OCI-LY7 (cell line): ENCODE measurements around the gene GGNBP2. TPM values are rescaled to one million over a fixed set of nuclear protein-coding genes. Genes with fewer than 3 reads are reported as not detected.

Experiments
- BruUV-seq: library from RNA; stranded (reverse); fragments of 400-500 nt; replicated peaks from 2 replicates; lab custom pipeline; 2021; lab: Mats Ljungman, UMichigan
- CTCF ChIA-PET: fragments of 300-600 bp; sonication (Branson Sonifier 250); formaldehyde crosslinking; loops from one replicate; lab custom pipeline; 2022; ENCODE audit warnings: antibody characterized with exemption; ENCODE audit not compliant: unreplicated experiment; lab: Charles Lee
- POLR2A ChIA-PET: fragments of 300-600 bp; sonication (Branson Sonifier 250); formaldehyde crosslinking; loops from one replicate; lab custom pipeline; 2022; ENCODE audit warnings: antibody characterized with exemption; lab: Charles Lee
- DNase-seq: peaks from one replicate; pipeline ENCODE4 v3.0.0-alpha.2; 2015; ENCODE audit warnings: low spot score
- H2AFZ ChIP-seq: fragments of 200-600 bp; sonication (generic), shearing (Covaris generic); 2 replicates; pipeline ENCODE4 v1.6.1; 2014; ENCODE audit warnings: mild to moderate bottlenecking, antibody characterized with exemption, low read length, moderate library complexity
- H3K27ac ChIP-seq: fragments of 200-600 bp; sonication (generic); 2 replicates; pipeline ENCODE4 v1.5.1; 2014; ENCODE audit warnings: mixed run types, low read depth, mild to moderate bottlenecking, moderate library complexity, low read length, inconsistent platforms; ENCODE audit not compliant: poor library complexity, severe bottlenecking
- H3K36me3 ChIP-seq: fragments of 200-600 bp; sonication (generic); 2 replicates; pipeline ENCODE4 v1.6.1; 2014; ENCODE audit warnings: mild to moderate bottlenecking, antibody characterized with exemption, low read length, moderate library complexity, mixed read lengths; ENCODE audit not compliant: insufficient read depth
- H3K4me1 ChIP-seq: fragments of 200-600 bp; sonication (generic); 2 replicates; pipeline ENCODE4 v1.5.1; 2014; ENCODE audit warnings: mild to moderate bottlenecking, low read length; ENCODE audit not compliant: insufficient read depth, poor library complexity, severe bottlenecking
- H3K4me2 ChIP-seq: fragments of 200-600 bp; sonication (generic); 2 replicates; pipeline ENCODE4 v1.6.1; 2014; ENCODE audit warnings: mild to moderate bottlenecking, low read length
- H3K4me3 ChIP-seq: fragments of 200-600 bp; sonication (generic); 2 replicates; pipeline ENCODE4 v1.5.1; 2014; ENCODE audit warnings: mild to moderate bottlenecking, low read depth, low read length; ENCODE audit not compliant: poor library complexity, severe bottlenecking
- H3K79me2 ChIP-seq: fragments of 200-600 bp; sonication (generic); 2 replicates; pipeline ENCODE4 v1.6.1; 2016; ENCODE audit warnings: low read depth, mild to moderate bottlenecking, low read length, moderate library complexity, mixed read lengths; ENCODE audit not compliant: insufficient read depth
- H3K9me2 ChIP-seq: fragments of 200-600 bp; sonication (generic); 2 replicates; pipeline ENCODE4 v1.6.1; 2016; ENCODE audit warnings: mild to moderate bottlenecking, low read length, mixed read lengths; ENCODE audit not compliant: insufficient read depth
- H3K9me3 ChIP-seq: fragments of 200-600 bp; sonication (generic); 2 replicates; pipeline ENCODE4 v1.6.1; 2014; ENCODE audit warnings: mild to moderate bottlenecking, mixed run types, low read length, mixed read lengths
- H4K20me1 ChIP-seq: fragments of 200-600 bp; sonication (generic); 2 replicates; pipeline ENCODE4 v1.6.1; 2014; ENCODE audit warnings: mild to moderate bottlenecking, antibody characterized with exemption, low read length, moderate library complexity, mixed read lengths; ENCODE audit not compliant: insufficient read depth
- CTCF ChIP-seq: fragments of 200-600 bp; sonication (generic); conservative IDR thresholded peaks from 2 replicates; pipeline ENCODE4 v1.5.1; 2014; ENCODE audit warnings: mild to moderate bottlenecking, antibody characterized with exemption, low read length, moderate library complexity, mixed read lengths
- EZH2phosphoT487 ChIP-seq: fragments of 200-600 bp; sonication (generic); IDR thresholded peaks from 2 replicates; pipeline ENCODE4 v1.6.1; 2018; ENCODE audit warnings: low read depth, borderline replicate concordance, mild to moderate bottlenecking, mixed run types, antibody characterized with exemption, low read length, moderate library complexity, mixed read lengths
- intact Hi-C: fragments of 100-400 bp; cut with micrococcal nuclease; formaldehyde crosslinking; loops from one replicate; pipeline ENCODE4 v1.10.0; 2022; ENCODE audit not compliant: unreplicated experiment
- total RNA-seq, 2 experiments: library from RNA; depleted of rRNA in 1 of 2; stranded (reverse); fragments of >200 nt in 1 of 2; shearing (Covaris generic) in 1 of 2; gene quantifications; 2 replicates each; pipeline ENCODE4 v1.2.3, GENCODE V29; 2014 to 2022

The GGNBP2 gene
- total RNA-seq, 2 experiments from 2014 or later: 66.5 to 115 TPM

GRCh38 chr17:36601303-36602029, 56.7 kb downstream of the GGNBP2 start, which contains the start of gene MRM1:
TSS of gene MRM1 (plus strand) at chr17:36601583. CDS start at chr17:36601811, 228 bp downstream.
- Histone ChIP-seq H4K20me1 (peaks cover 15% of the 10 kb centered on the region; the same call in 1 of the 2 replicates), H3K36me3 (peaks cover 22% of the 10 kb centered on the region), H3K9me2 (no peaks in the 10 kb centered on the region), H3K27ac (peak within 1 kb of the TSS; percentile 67), H3K79me2 (peaks cover 43% of the 10 kb centered on the region), H3K4me2 (peak within 1 kb of the TSS; percentile 92), H2AFZ (peak within 1 kb of the TSS; percentile 67; the same call in 1 of the 2 replicates), H3K4me1 (peaks cover 31% of the 10 kb centered on the region), H3K9me3 (no peaks in the 10 kb centered on the region), H3K4me3 (peak within 1 kb of the TSS; percentile 90)
- no TSS peak for BruUV-seq
- POLR2A ChIA-PET: interaction anchor here (0.6 to 2.3 kb wide), 5 partner anchors 9 to 442 kb away, joined by 3 to 10 read pairs (median 4); no protein-coding TSS in a partner anchor
- TF ChIP-seq CTCF (peak; percentile 60), EZH2phosphoT487 (no peak)
- intact Hi-C loops: loop anchor here (1.0 to 10.0 kb wide), 4 partner anchors 57 to 1003 kb away; partner anchors contain the start of genes C17orf78, GGNBP2, SYNRG and ZNHIT3
- CTCF ChIA-PET: interaction anchor here (0.6 kb wide), 1 partner anchor 360 kb away, joined by 3 read pairs; no protein-coding TSS in a partner anchor
- DNase-seq: peak; percentile 95

GRCh38 chr17:36602030-36602748, 57.5 kb downstream of the GGNBP2 start:
- intact Hi-C loops: loop anchor here (10.0 kb wide), 2 partner anchors 773 to 1003 kb away; partner anchors contain the start of genes C17orf78 and SYNRG
- H3K79me2 ChIP-seq: peaks cover 43% of the 10 kb centered on the region

More at GRCh38 chr17:36602030-36602748, 57.5 kb downstream of the GGNBP2 start:
- peak overlapping the region; percentile 67; the same call in 1 of the 2 replicates for H2AFZ ChIP-seq
- peaks cover 31% of the 10 kb centered on the region for H3K4me1 ChIP-seq
- peak; percentile 25 for DNase-seq
- BruUV-seq: no TSS peak
- H3K27ac ChIP-seq: peak overlapping the region; percentile 67
- POLR2A ChIA-PET: interaction anchor here (0.6 to 2.3 kb wide), 6 partner anchors 8 to 443 kb away, joined by 3 to 10 read pairs (median 5); no protein-coding TSS in a partner anchor
- peak overlapping the region; percentile 92 for H3K4me2 ChIP-seq
- H3K9me3 ChIP-seq: no peaks in the 10 kb centered on the region
- H4K20me1 ChIP-seq: peaks cover 15% of the 10 kb centered on the region; the same call in 1 of the 2 replicates
- TF ChIP-seq EZH2phosphoT487: no peak
- TF ChIP-seq CTCF: no peak
- H3K36me3 ChIP-seq: peaks cover 25% of the 10 kb centered on the region
- H3K4me3 ChIP-seq: peak overlapping the region; percentile 90
- CTCF ChIA-PET: interaction anchor here (0.6 kb wide), 1 partner anchor 360 kb away, joined by 3 read pairs; no protein-coding TSS in a partner anchor
- H3K9me2 ChIP-seq: no peaks in the 10 kb centered on the region
